H9 (cell line): ENCODE measurements around the gene FBXO39. TPM values are rescaled to one million over a fixed set of nuclear protein-coding genes. Genes with fewer than 3 reads are reported as not detected.

Experiments
- DNase-seq: peaks from one replicate; pipeline ENCODE4 v3.0.0-alpha.2; 2017
- H2AFZ ChIP-seq: one replicate; pipeline ENCODE4 v1.6.1; 2013; ENCODE audit warnings: mild to moderate bottlenecking, low read length, control low read depth, moderate library complexity
- H2AK5ac ChIP-seq: 2 replicates; pipeline ENCODE4 v1.6.1; 2013; ENCODE audit warnings: low read length, control low read depth, mixed read lengths; ENCODE audit not compliant: insufficient read length
- H2BK120ac ChIP-seq: one replicate; pipeline ENCODE4 v1.6.1; 2013; ENCODE audit warnings: low read depth, mild to moderate bottlenecking, low read length, control low read depth, inconsistent platforms; ENCODE audit not compliant: poor library complexity, severe bottlenecking
- H2BK12ac ChIP-seq: 2 replicates; pipeline ENCODE4 v1.6.1; 2013; ENCODE audit warnings: low read length, control low read depth, mixed read lengths, low read depth; ENCODE audit not compliant: insufficient read length
- H2BK15ac ChIP-seq: 2 replicates; pipeline ENCODE4 v1.6.1; 2013; ENCODE audit warnings: low read depth, low read length, control low read depth
- H2BK20ac ChIP-seq: one replicate; pipeline ENCODE4 v1.6.1; 2013; ENCODE audit warnings: low read depth, mild to moderate bottlenecking, low read length, control low read depth, inconsistent platforms; ENCODE audit not compliant: poor library complexity, severe bottlenecking
- H2BK5ac ChIP-seq: 2 replicates; pipeline ENCODE4 v1.6.1; 2013; ENCODE audit warnings: low read length, control low read depth, mixed read lengths; ENCODE audit not compliant: insufficient read length
- H3K14ac ChIP-seq: 2 replicates; pipeline ENCODE4 v1.6.1; 2013; ENCODE audit warnings: low read length, control low read depth; ENCODE audit not compliant: insufficient read depth
- H3K18ac ChIP-seq: 2 replicates; pipeline ENCODE4 v1.6.1; 2013; ENCODE audit warnings: low read depth, mild to moderate bottlenecking, mixed read lengths, low read length, control low read depth; ENCODE audit not compliant: insufficient read length
- H3K23ac ChIP-seq: 2 replicates; pipeline ENCODE4 v1.6.1; 2013; ENCODE audit warnings: low read length, control low read depth, mixed read lengths, low read depth; ENCODE audit not compliant: insufficient read length
- H3K23me2 ChIP-seq: 2 replicates; pipeline ENCODE4 v1.6.1; 2013; ENCODE audit warnings: low read depth, mild to moderate bottlenecking, mixed read lengths, low read length, control low read depth; ENCODE audit not compliant: insufficient read length, poor library complexity, severe bottlenecking
- H3K27ac ChIP-seq: 2 replicates; pipeline ENCODE4 v1.5.1; 2013; ENCODE audit warnings: low read length, control low read depth, mixed read lengths, low read depth; ENCODE audit not compliant: insufficient read length
- H3K27me3 ChIP-seq: 2 replicates; pipeline ENCODE4 v1.6.1; 2013; ENCODE audit warnings: low read length, control low read depth, inconsistent platforms; ENCODE audit not compliant: insufficient read depth
- H3K4ac ChIP-seq: 2 replicates; pipeline ENCODE4 v1.6.1; 2013; ENCODE audit warnings: low read depth, mild to moderate bottlenecking, control low read depth, inconsistent platforms, low read length, moderate library complexity
- H3K4me1 ChIP-seq: 2 replicates; pipeline ENCODE4 v1.6.1; 2013; ENCODE audit warnings: low read length, control low read depth, inconsistent platforms; ENCODE audit not compliant: insufficient read depth
- H3K4me2 ChIP-seq: 2 replicates; pipeline ENCODE4 v1.6.1; 2013; ENCODE audit warnings: low read length, control low read depth, mixed read lengths; ENCODE audit not compliant: insufficient read length, insufficient read depth
- H3K56ac ChIP-seq: 2 replicates; pipeline ENCODE4 v1.6.1; 2013; ENCODE audit warnings: low read depth, mild to moderate bottlenecking, mixed read lengths, low read length, control low read depth; ENCODE audit not compliant: insufficient read length
- H3K79me1 ChIP-seq: 2 replicates; pipeline ENCODE4 v1.6.1; 2013; ENCODE audit warnings: low read depth, mild to moderate bottlenecking, moderate library complexity, low read length, control low read depth, inconsistent platforms; ENCODE audit not compliant: insufficient read depth, poor library complexity, severe bottlenecking
- H3K79me2 ChIP-seq: 2 replicates; pipeline ENCODE4 v1.6.1; 2013; ENCODE audit warnings: low read length, control low read depth, inconsistent platforms; ENCODE audit not compliant: insufficient read depth
- H3K9ac ChIP-seq: 2 replicates; pipeline ENCODE4 v1.6.1; 2013; ENCODE audit warnings: low read length, control low read depth, mixed read lengths; ENCODE audit not compliant: insufficient read length; ENCODE audit errors: extremely low read depth
- H3K9me3 ChIP-seq: one replicate; pipeline ENCODE4 v1.6.1; 2013; ENCODE audit warnings: low read depth, low read length, inconsistent platforms; ENCODE audit not compliant: control insufficient read depth
- H3T11ph ChIP-seq: one replicate; pipeline ENCODE4 v1.6.1; 2013; ENCODE audit warnings: mild to moderate bottlenecking, low read length, control low read depth, inconsistent platforms
- H4K20me1 ChIP-seq: one replicate; pipeline ENCODE4 v1.6.1; 2013; ENCODE audit not compliant: control insufficient read depth, insufficient read length, insufficient read depth
- H4K5ac ChIP-seq: 2 replicates; pipeline ENCODE4 v1.6.1; 2013; ENCODE audit warnings: low read depth, mild to moderate bottlenecking, mixed read lengths, low read length, control low read depth; ENCODE audit not compliant: insufficient read length
- H4K8ac ChIP-seq: replicated peaks from 2 replicates; pipeline ENCODE4 v1.6.1; 2013; ENCODE audit warnings: low read length, control low read depth, mixed read lengths, low read depth; ENCODE audit not compliant: insufficient read length
- H4K91ac ChIP-seq: 2 replicates; pipeline ENCODE4 v1.6.1; 2013; ENCODE audit warnings: low read depth, mild to moderate bottlenecking, moderate library complexity, mixed read lengths, low read length, control low read depth; ENCODE audit not compliant: insufficient read length
- H3K27ac Mint-ChIP-seq, 3 experiments: 2 replicates in 2 of 3; 3 replicates in 1 of 3; pipeline ENCODE4 v1.8.0; 2020 to 2021; ENCODE audit warnings: mixed read lengths in 3 of 3, mild to moderate bottlenecking in 1 of 3, moderate library complexity in 1 of 3
- H3K27me3 Mint-ChIP-seq: 2 replicates; pipeline ENCODE4 v1.8.0; 2021; ENCODE audit warnings: low read depth, mild to moderate bottlenecking, moderate library complexity, mixed read lengths
- H3K36me3 Mint-ChIP-seq, 3 experiments: 2 replicates in 2 of 3; 3 replicates in 1 of 3; pipeline ENCODE4 v1.8.0; 2020 to 2021; ENCODE audit warnings: low read depth in 3 of 3, mixed read lengths in 3 of 3; ENCODE audit not compliant: insufficient read depth in 1 of 3
- H3K4me1 Mint-ChIP-seq, 2 experiments: 2 replicates each; pipeline ENCODE4 v1.8.0; 2020; ENCODE audit warnings: mixed read lengths in 2 of 2
- H3K4me3 Mint-ChIP-seq, 2 experiments: 2 replicates in 1 of 2; 3 replicates in 1 of 2; pipeline ENCODE4 v1.8.0; 2020 to 2021; ENCODE audit warnings: mild to moderate bottlenecking in 2 of 2, mixed read lengths in 2 of 2, moderate library complexity in 1 of 2
- H3K9me3 Mint-ChIP-seq, 2 experiments: 2 replicates in 1 of 2; 3 replicates in 1 of 2; pipeline ENCODE4 v1.8.0; 2020; ENCODE audit warnings: mild to moderate bottlenecking in 2 of 2, mixed read lengths in 2 of 2, moderate library complexity in 1 of 2
- whole genome bisulfite sequencing: extraction: QIAGEN DNeasy Blood & Tissue Kit; methylation state at CpG from one replicate; pipeline ENCODE4 v1.1.7; 2013; ENCODE audit warnings: missing lambda C conversion rate, low lambda C conversion rate, mixed read lengths; ENCODE audit not compliant: insufficient read length; ENCODE audit errors: extremely low coverage; 5-methylcytosine and 5-hydroxymethylcytosine counted together
- total RNA-seq: library from RNA; stranded (reverse); gene quantifications from 2 replicates; pipeline ENCODE4 v1.2.1, GENCODE V29; 2021
- TF ChIP-seq, protein P1 (sequence below): fragments of 200-600 bp; sonication (generic); conservative IDR thresholded peaks from 3 replicates; pipeline ENCODE4 v1.8.0; 2021; ENCODE audit warnings: antibody characterized with exemption, mild to moderate bottlenecking

FBXO39 gene
- total RNA-seq, 1 experiment from 2014 or later: not detected

DNA sequence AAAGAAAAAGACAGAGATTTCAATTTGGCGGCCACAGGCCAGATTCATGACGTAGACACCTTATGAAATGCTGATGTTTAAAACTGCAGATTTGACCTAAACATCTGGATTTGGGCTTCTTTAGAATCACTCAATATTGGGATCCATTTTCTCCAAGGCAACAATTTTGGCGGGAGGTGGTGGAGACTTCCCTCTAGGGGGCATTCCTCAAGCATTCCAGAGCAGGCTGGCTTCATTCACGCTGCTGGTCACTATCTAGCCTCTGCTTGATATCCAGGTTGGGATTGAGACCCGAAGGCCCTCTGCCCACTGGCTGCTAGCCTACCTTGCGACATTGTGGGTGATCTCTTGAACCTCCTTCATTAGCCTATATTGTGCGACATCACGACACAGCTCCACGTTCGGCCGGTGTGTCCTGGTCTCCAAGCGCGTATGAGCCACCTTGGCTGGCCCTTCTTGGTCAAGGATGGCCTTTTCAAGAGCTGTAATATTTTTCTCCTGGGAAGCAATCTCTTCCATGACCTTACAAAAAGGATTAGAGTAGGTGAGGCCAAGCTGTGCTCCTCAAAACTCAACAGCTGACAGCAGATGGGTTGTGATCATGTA lies 24.5 kb downstream of the FBXO39 start:
- Histone ChIP-seq H3K4me1 (no peaks in the 10 kb centered on the region), H2BK120ac (no peak overlapping the region), H2BK15ac (no peak overlapping the region), H3K4me2 (no peak overlapping the region), H3K23me2 (no peaks in the 10 kb centered on the region), H4K91ac (no peak overlapping the region), H3K9ac (no peak overlapping the region), H3K23ac (no peak overlapping the region), H3K79me1 (no peaks in the 10 kb centered on the region), H4K20me1 (no peaks in the 10 kb centered on the region), H3K27ac (no peak overlapping the region), H4K5ac (no peak overlapping the region), H3T11ph (no peak overlapping the region), H2AK5ac (no peak overlapping the region), H3K9me3 (no peaks in the 10 kb centered on the region), H2AFZ (no peak overlapping the region), H3K56ac (no peak overlapping the region), H3K27me3 (no peaks in the 10 kb centered on the region), H2BK5ac (no peak overlapping the region), H3K18ac (no peak overlapping the region), H3K14ac (no peak overlapping the region), H2BK12ac (no peak overlapping the region), H3K4ac (no peak overlapping the region), H4K8ac (no peak overlapping the region), H2BK20ac (no peak overlapping the region), H3K79me2 (no peaks in the 10 kb centered on the region)
- no peaks in the 10 kb centered on the region for H3K9me3 Mint-ChIP-seq
- WGBS: no CpG with 5 or more reads among the region's 13 CpGs
- H3K36me3 Mint-ChIP-seq: no peaks in the 10 kb centered on the region
- H3K4me1 Mint-ChIP-seq: peaks cover 15 to 20% of the 10 kb centered on the region in 2 experiments
- H3K27ac Mint-ChIP-seq: 0 out of 7 replicates have a peak overlapping the region, but pooled peaks of 1 of the 3 experiments have one; percentile 17
- peaks cover 26% of the 10 kb centered on the region for H3K27me3 Mint-ChIP-seq
- no peak overlapping the region for H3K4me3 Mint-ChIP-seq
- DNase-seq: peak; percentile 64
- TF ChIP-seq, protein P1, sequence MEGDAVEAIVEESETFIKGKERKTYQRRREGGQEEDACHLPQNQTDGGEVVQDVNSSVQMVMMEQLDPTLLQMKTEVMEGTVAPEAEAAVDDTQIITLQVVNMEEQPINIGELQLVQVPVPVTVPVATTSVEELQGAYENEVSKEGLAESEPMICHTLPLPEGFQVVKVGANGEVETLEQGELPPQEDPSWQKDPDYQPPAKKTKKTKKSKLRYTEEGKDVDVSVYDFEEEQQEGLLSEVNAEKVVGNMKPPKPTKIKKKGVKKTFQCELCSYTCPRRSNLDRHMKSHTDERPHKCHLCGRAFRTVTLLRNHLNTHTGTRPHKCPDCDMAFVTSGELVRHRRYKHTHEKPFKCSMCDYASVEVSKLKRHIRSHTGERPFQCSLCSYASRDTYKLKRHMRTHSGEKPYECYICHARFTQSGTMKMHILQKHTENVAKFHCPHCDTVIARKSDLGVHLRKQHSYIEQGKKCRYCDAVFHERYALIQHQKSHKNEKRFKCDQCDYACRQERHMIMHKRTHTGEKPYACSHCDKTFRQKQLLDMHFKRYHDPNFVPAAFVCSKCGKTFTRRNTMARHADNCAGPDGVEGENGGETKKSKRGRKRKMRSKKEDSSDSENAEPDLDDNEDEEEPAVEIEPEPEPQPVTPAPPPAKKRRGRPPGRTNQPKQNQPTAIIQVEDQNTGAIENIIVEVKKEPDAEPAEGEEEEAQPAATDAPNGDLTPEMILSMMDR: peak; percentile 68
